ENCODE results near the gene CHMP5.

- TF ChIP-seq CTCF (IDR thresholded peaks at IDR 0.05), result no peak
- TF ChIP-seq POLR2A (IDR thresholded peaks at IDR 0.05), result no peak
These were observed 32.0 kb upstream of the CHMP5 start for GRCh38 chr9:33232815-33233214.

Measured in Peyer's patch (tissue), 4 donors.